Measurements from ENCODE around the gene DTX3L.

DTX3L gene

GRCh38 chr3:122606330-122606729, 42.2 kb downstream of the DTX3L start:
- DNase-seq (ENCODE audit: low read depth, low spot score), result no peak

DNA sequence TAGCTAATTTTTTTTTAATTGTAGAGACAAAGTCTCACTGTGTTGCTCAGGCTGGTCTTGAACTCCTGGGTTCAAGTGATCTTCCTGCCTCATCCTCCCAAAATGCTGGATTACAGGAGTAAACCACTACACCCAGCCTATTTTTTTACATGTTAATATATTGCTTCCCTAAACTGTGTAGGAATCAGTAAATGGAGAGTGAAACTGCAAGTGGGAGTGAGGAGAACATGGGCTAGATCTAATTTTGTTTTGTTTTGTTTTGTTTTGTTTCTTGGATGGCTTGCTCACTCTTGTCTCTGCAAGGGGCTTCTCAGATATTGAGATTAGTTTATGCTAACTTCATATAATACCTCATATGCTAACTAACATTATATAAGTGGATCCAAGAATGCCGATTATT, 44.8 kb downstream of the DTX3L start:
- no peak for DNase-seq (ENCODE audit: low read depth, low spot score)

GRCh38 chr3:122609798-122610559, 45.8 kb downstream of the DTX3L start:
- DNase-seq (ENCODE audit: low read depth, low spot score), result no peak

DNA sequence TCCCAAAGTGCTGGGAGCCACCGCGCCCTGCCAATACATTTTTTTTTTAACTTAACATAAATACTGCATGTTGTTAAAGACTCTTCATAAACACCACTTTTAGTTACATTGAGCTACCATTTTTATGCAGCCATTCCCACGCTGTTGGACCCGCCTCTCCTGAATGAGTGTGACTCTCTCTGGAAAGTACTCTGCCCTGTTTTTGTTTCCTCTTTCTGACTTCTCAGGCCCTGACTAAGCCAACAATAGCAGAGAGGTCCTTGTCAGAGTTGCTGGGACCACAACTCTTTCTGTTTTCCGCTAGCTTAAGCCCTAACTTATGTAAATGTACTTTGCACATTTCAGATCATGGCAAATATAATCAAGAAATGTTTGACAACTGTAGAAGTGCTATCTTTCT, 48.6 kb downstream of the DTX3L start:
- DNase-seq (ENCODE audit: low read depth, low spot score), result no peak

DNA sequence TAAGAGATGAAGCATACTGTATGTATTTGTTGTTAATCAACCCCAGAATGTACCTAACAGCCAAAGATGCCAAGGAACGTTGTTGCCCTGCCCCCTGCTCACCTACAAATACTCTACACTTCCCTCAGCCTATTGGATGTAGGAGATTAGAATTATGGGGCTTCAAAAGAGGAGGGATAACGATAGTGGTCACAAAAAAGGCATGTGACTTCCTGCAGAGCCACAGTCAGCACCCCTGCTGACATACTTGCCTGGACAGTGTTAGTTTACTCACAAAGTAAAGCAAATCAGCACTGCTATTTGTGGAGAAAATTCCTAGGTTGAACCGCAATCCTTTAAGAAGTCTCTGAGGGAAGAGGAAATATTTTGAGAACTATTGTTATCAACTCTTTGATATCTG, 51.2 kb downstream of the DTX3L start:
- DNase-seq (ENCODE audit: low read depth, low spot score), result no peak

- DNase-seq (ENCODE audit: low read depth, low spot score), result no peak
These were observed 54.5 kb downstream of the DTX3L start for GRCh38 chr3:122618614-122619013.

DNA sequence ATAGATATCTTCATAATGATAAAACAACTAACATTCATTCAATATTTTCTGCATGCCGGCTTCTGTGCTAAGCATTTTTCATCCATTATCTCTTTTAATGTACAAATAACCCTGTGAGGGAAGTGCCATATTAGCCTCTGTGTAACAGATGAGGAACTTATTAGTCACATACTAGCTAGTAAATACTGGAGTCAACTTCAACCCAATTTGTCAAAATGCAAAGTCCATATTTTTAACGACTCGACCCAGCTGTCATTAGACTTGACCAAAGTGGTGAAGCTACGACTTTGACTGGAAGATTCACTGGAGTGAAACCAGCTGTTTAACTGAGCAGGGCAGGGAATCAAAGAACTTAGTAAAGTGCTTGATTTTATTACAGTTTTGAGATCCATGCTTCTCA, 54.9 kb downstream of the DTX3L start:
- DNase-seq (ENCODE audit: low read depth, low spot score), result no peak

DNA sequence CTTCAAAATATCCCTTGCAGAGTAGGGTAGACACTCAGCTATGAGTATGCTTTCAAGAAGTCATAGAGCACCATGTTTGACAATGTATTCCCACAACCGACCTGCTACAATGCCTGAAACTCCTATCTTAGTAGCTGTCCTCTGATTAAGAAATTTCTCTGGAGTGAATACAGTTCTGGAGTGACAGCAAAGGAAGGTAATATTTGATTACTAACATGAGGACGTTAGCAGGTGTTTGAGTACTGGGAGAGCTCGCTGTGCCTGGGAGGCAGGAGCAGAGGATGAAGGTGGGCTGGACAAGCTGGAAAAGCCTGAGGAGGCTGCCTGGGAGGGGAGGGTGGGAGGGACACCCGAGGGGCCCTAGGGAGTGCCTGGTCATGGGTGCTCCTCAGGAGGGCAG, 56.3 kb downstream of the DTX3L start:
- DNase-seq (ENCODE audit: low read depth, low spot score), result no peak

GRCh38 chr3:122621112-122621511, 57.0 kb downstream of the DTX3L start:
- no peak for DNase-seq (ENCODE audit: low read depth, low spot score)

DNA sequence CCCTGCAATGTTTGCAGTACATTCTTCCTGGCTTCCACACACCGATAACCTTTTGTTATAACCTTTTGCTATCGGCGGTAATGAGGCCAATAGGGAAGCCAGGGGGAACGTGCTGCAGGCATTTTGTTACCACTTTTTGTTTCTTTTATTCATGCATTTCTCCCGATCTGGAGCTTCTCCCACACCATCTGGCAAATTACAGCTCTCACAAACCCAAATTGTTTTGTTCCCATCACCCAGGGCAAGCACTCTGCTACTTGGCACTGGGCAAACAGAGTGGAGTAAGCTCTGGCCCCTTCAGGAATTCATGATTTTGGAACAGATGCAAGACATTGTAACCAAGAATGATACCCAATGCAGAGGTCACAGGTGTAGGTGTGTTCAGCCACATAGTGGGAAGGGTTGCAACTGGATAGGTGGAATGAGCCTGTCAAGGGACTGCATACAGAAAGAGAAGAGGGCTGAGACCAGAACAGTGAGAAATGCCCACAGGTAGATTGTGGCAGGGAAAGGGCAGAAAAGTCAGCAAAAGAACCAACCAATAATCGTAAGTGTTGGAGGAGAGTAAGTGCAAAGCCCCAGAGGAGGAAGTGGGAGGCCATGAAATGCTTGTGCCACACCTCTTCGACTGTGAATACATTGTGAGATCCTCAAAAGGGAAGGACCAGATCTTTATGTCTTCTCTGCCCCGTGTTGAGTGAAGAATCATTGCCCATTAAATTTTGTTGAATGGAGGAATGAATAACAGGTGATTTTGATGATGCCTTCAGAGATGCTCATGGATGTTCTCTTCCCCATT, 59.1 kb downstream of the DTX3L start:
- DNase-seq (ENCODE audit: low read depth, low spot score), result no peak
